ENCODE results near the gene FGF6. TPM values are rescaled to one million over a fixed set of nuclear protein-coding genes. Genes with fewer than 3 reads are reported as not detected.

The FGF6 gene
- total and polyA plus RNA-seq, 9 of the 15 experiments (the other 6 are each of a cell fraction or from before 2014, with no cell fraction given), result 0.14 TPM; not detected in 8

DNA sequence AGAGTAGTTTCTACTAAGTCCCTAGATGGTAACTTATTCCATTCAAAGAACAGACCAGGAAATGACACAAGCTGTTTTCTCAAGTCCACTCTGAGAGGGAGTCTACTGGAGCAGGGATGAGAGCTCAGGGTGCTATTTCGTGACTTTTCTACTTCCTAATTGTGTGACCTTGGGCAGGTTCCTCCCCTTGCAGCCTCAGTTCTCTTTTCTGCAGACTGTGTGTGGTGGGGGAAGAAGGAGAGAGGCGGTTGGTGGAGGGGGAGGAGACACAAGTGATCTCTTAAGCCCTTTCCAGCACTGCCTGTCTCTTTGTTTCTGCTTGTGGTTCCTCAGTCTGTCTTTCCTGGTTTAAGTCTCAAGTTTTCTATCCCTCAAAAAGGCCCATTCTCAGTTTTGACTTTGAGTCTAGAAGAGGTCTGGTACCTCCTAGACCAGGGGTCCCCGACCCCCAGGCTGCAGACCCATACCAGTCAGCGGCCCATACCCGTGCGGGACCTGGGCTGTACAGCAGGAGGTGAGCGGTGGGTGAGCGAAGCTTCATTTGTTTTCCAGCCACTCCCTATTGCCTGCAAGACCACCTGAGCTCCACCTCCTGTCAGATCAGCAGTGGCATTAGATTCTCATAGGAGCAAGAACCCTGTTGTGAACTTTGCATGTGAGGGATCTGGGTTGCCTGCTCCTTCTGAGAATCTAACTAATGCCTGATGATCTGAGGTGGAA lies 10.7 kb downstream of the FGF6 start:
- in situ Hi-C loops (cut with MboI), result no loop called here
- Histone ChIP-seq H3K4me2 (ENCODE audit: insufficient read depth, low read length) (no peak overlapping the region), H3K27ac (ENCODE audit: extremely low read depth, low read depth, low read length) (no peak overlapping the region), H4K20me1 (replicated peaks; ENCODE audit: control insufficient read depth, insufficient read depth, low read length) (no peaks in the 10 kb centered on the region), H2AFZ (ENCODE audit: low read depth, low read length) (no peak overlapping the region), H3K27me3 (ENCODE audit: control insufficient read depth in 2 of 2, insufficient read depth in 2 of 2, low read length in 2 of 2) (peaks cover 2 to 28% of the 10 kb centered on the region in 2 experiments; a peak in 3 of 5 replicates), H3K9ac (ENCODE audit: insufficient read depth in 1 of 2, low read depth in 2 of 2, low read length in 2 of 2) (no peak overlapping the region), H3K36me3 (ENCODE audit: control insufficient read depth, insufficient read depth, low read length) (no peaks in the 10 kb centered on the region), H3K79me2 (ENCODE audit: control insufficient read depth, insufficient read depth, low read length) (no peaks in the 10 kb centered on the region), H3K9me1 (ENCODE audit: control insufficient read depth, insufficient read depth, low read length) (no peaks in the 10 kb centered on the region), H3K4me1 (replicated peaks in 1 of 2; ENCODE audit: control insufficient read depth in 2 of 2, insufficient read depth in 2 of 2, low read length in 2 of 2) (no peaks in the 10 kb centered on the region), H3K9me3 (replicated peaks; ENCODE audit: control insufficient read depth, insufficient read depth, low read depth, low read length) (no peaks in the 10 kb centered on the region), H3K4me3 (no peak overlapping the region)
- ATAC-seq (no peak), DNase-seq (ENCODE audit: extremely low read depth in 1 of 4, low spot score in 3 of 4) (no peak), FAIRE-seq (no peak)
- CTCF ChIA-PET (ENCODE audit: low intra/inter-chr PET ratio), result no interaction called here
- 4% methylated on average over 7 of the region's 8 CpGs for WGBS (ENCODE audit: insufficient coverage, low coverage, missing lambda C conversion rate)
- intact Hi-C loops (cut with micrococcal nuclease), result no loop called here
- TF ChIP-seq GABPA (tag; conservative IDR thresholded peaks at IDR 0.05; ENCODE audit: low read depth) (no peak), DDX20 (tag; IDR thresholded peaks at IDR 0.05; ENCODE audit: low read depth) (no peak), ZNF407 (IDR thresholded peaks at IDR 0.05; ENCODE audit: low read depth) (no peak), RBM15 (IDR thresholded peaks at IDR 0.05; ENCODE audit: insufficient read depth, low read length) (no peak), ERF (CRISPR knock-in tag; IDR thresholded peaks at IDR 0.05) (no peak)
- POLR2A ChIA-PET, result no interaction called here
- BruUV-seq (replicated peaks), result no TSS peak
